HEK293 (cell line): ENCODE data around the gene RAX2.

Experiments
- KLF9 ChIP-seq: fragments of 450-650 bp; formaldehyde crosslinking; IDR thresholded peaks from 2 replicates; pipeline ENCODE4 v1.5.1; 2016; ENCODE audit warnings: missing biosample characterization, missing genetic modification characterization, low read depth
- OVOL3 ChIP-seq: fragments of 450-650 bp; formaldehyde crosslinking; IDR thresholded peaks from 2 replicates; pipeline ENCODE4 v1.5.1; 2016; ENCODE audit warnings: missing biosample characterization, missing genetic modification characterization
- PBX3 ChIP-seq: sonication (generic); formaldehyde crosslinking; IDR thresholded peaks from 2 replicates; pipeline ENCODE4 v1.8.1; 2022; ENCODE audit warnings: mild to moderate bottlenecking, moderate library complexity, missing genetic modification reagents
- TRIM28 ChIP-seq: IDR thresholded peaks from 2 replicates; pipeline ENCODE4 v1.6.1; 2011; ENCODE audit warnings: low read length, control low read depth, borderline replicate concordance
- ZNF174 ChIP-seq: fragments of 450-650 bp; formaldehyde crosslinking; IDR thresholded peaks from 2 replicates; pipeline ENCODE4 v1.5.0; 2017; ENCODE audit warnings: missing biosample characterization, mild to moderate bottlenecking, missing genetic modification characterization
- ZNF24 ChIP-seq: fragments of 450-650 bp; formaldehyde crosslinking; IDR thresholded peaks from 2 replicates; pipeline ENCODE4 v1.5.1; 2016; ENCODE audit warnings: missing biosample characterization, missing genetic modification characterization
- ZNF747 ChIP-seq: fragments of 450-650 bp; formaldehyde crosslinking; IDR thresholded peaks from 2 replicates; pipeline ENCODE4 v1.5.1; 2016; ENCODE audit warnings: missing biosample characterization, missing genetic modification characterization
- ZNF830 ChIP-seq: fragments of 450-650 bp; IDR thresholded peaks from 2 replicates; pipeline ENCODE4 v1.5.0; 2018; ENCODE audit warnings: missing biosample characterization, missing genetic modification characterization, low read depth, mild to moderate bottlenecking, moderate library complexity
- TF ChIP-seq, protein P1 (sequence below): fragments of 450-650 bp; formaldehyde crosslinking; IDR thresholded peaks from 2 replicates; pipeline ENCODE4 v1.5.1; 2016; ENCODE audit warnings: missing biosample characterization, missing genetic modification characterization

GRCh38 chr19:3743486-3743885 lies 28.5 kb downstream of the RAX2 start:
- TF ChIP-seq TRIM28 (no peak), ZNF830 (tag by site-specific recombination) (no peak), OVOL3 (no peak), KLF9 (tag by site-specific recombination) (no peak), ZNF174 (tag by site-specific recombination) (no peak), ZNF747 (no peak), ZNF24 (no peak), PBX3 (CRISPR knock-in tag) (no peak)
- TF ChIP-seq, protein P1, sequence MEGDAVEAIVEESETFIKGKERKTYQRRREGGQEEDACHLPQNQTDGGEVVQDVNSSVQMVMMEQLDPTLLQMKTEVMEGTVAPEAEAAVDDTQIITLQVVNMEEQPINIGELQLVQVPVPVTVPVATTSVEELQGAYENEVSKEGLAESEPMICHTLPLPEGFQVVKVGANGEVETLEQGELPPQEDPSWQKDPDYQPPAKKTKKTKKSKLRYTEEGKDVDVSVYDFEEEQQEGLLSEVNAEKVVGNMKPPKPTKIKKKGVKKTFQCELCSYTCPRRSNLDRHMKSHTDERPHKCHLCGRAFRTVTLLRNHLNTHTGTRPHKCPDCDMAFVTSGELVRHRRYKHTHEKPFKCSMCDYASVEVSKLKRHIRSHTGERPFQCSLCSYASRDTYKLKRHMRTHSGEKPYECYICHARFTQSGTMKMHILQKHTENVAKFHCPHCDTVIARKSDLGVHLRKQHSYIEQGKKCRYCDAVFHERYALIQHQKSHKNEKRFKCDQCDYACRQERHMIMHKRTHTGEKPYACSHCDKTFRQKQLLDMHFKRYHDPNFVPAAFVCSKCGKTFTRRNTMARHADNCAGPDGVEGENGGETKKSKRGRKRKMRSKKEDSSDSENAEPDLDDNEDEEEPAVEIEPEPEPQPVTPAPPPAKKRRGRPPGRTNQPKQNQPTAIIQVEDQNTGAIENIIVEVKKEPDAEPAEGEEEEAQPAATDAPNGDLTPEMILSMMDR (tag by site-specific recombination), result no peak
